ENCODE data around the gene R3HDM2. TPM values are rescaled to one million over a fixed set of nuclear protein-coding genes. Genes with fewer than 3 reads are reported as not detected.

The R3HDM2 gene
- total RNA-seq, 1 experiment from 2014 or later, result 45.4 TPM

DNA sequence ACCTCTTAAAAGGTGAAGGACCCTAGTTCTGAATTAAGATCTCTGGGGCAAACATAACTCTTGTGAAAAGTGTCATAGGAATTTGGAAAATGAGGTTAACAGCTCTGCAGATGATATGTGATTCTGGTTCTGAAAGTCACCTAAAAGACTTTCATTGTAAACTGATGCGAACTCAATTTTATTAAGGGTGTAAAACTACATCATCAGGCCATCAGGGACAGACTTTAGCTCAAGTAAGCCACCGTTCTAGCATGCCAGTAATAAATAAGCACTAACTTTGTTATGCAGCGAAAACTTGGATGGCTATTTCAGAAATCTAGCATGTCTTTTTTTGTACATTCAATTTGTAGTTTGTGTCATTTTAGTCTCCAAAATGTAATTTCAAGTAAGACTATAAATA lies 61.6 kb downstream of the R3HDM2 start:
- H4K20me1 ChIP-seq (ENCODE audit: insufficient read depth), result no peaks in the 10 kb centered on the region
- H3K27ac ChIP-seq (ENCODE audit: low read depth, low read length), result no peak overlapping the region
- H3K4me2 ChIP-seq (ENCODE audit: low read length), result no peak overlapping the region
- DNase-seq (ENCODE audit: low read depth, low spot score) (no peak), ATAC-seq (no peak)
- TF ChIP-seq POLR2AphosphoS5 (IDR thresholded peaks at IDR 0.05; ENCODE audit: low read depth, low read length), result no peak
- TF ChIP-seq SP1 (IDR thresholded peaks at IDR 0.05; ENCODE audit: low read depth), result no peak
- TF ChIP-seq SIN3A (IDR thresholded peaks at IDR 0.05; ENCODE audit: low read depth), result no peak
- no peak for TF ChIP-seq YY1 (IDR thresholded peaks at IDR 0.05; ENCODE audit: extremely low read depth, insufficient replicate concordance, low read depth, low read length)
- TF ChIP-seq CTCF (IDR thresholded peaks at IDR 0.05 in 2 of 3, conservative IDR thresholded peaks at IDR 0.05 in 1 of 3; ENCODE audit: borderline replicate concordance in 1 of 3, insufficient read depth in 1 of 3, low read depth in 2 of 3, low read length in 2 of 3), result no peak
- no peak for TF ChIP-seq EZH2phosphoT487 (IDR thresholded peaks at IDR 0.05; ENCODE audit: borderline replicate concordance)
- TF ChIP-seq ATF3 (IDR thresholded peaks at IDR 0.05), result no peak
- no peak for TF ChIP-seq ZBTB33 (IDR thresholded peaks at IDR 0.05; ENCODE audit: extremely low read depth, insufficient replicate concordance, low read length)
- no peak for TF ChIP-seq EGR1 (IDR thresholded peaks at IDR 0.05; ENCODE audit: low read depth)
- no peak for TF ChIP-seq FOSL1 (IDR thresholded peaks at IDR 0.05; ENCODE audit: low read depth)
- no peak for TF ChIP-seq JUND (IDR thresholded peaks at IDR 0.05)
- no peak for TF ChIP-seq ELF1 (IDR thresholded peaks at IDR 0.05; ENCODE audit: borderline replicate concordance, low read depth)
- TF ChIP-seq CBX3 (IDR thresholded peaks at IDR 0.05; ENCODE audit: low read depth), result no peak
- H3K4me1 ChIP-seq (ENCODE audit: control insufficient read depth in 1 of 2, insufficient read depth in 2 of 2, low read length in 2 of 2), result no peaks in the 10 kb centered on the region; a peak in 1 of 4 replicates
- H3K9me3 ChIP-seq (ENCODE audit: control insufficient read depth in 1 of 2, insufficient read depth in 1 of 2, low read depth in 1 of 2, low read length in 2 of 2), result peaks cover 4 to 5% of the 10 kb centered on the region in 2 experiments; a peak in 1 of 4 replicates
- H2AFZ ChIP-seq (ENCODE audit: low read depth, low read length, poor library complexity, severe bottlenecking), result no peak overlapping the region
- intact Hi-C loops (cut with micrococcal nuclease), result no loop called here
- H3K36me3 ChIP-seq (ENCODE audit: control insufficient read depth in 1 of 2, insufficient read depth in 2 of 2, low read length in 2 of 2), result 0 out of 4 replicates have a peak, but pooled peaks cover 0 to 4% of the 10 kb centered on the region in 2 experiments
- H3K4me3 ChIP-seq (replicated peaks in 1 of 2; ENCODE audit: low read depth in 1 of 2, low read length in 2 of 2), result no peak overlapping the region
- H3K27me3 ChIP-seq (ENCODE audit: insufficient read depth, low read length), result no peaks in the 10 kb centered on the region
- RAD21 ChIA-PET (ENCODE audit: low non-redundant PET in 1 of 2, low total read pairs in 2 of 2, uncharacterized antibody in 2 of 2, unreplicated experiment in 2 of 2), result no interaction called here
- H3K79me2 ChIP-seq (ENCODE audit: insufficient read depth, low read length), result no peaks in the 10 kb centered on the region
- no peaks in the 10 kb centered on the region for H3K9me2 ChIP-seq (ENCODE audit: insufficient read depth)
- POLR2A ChIA-PET, result no interaction called here
- CTCF ChIA-PET, result no interaction called here
- no TSS peak for BruUV-seq (replicated peaks)
- H3K9ac ChIP-seq (ENCODE audit: low read length), result no peak overlapping the region

All from HCT116 (cell line).